ENCODE results near the gene SIX2. TPM values are rescaled to one million over a fixed set of nuclear protein-coding genes. Genes with fewer than 3 reads are reported as not detected.
A peak's percentile ranks its signal among the peaks of the same experiment; 100 is the strongest.

Gene SIX2
- total RNA-seq, 1 donor from 2014 or later = 0.12 TPM

DNA sequence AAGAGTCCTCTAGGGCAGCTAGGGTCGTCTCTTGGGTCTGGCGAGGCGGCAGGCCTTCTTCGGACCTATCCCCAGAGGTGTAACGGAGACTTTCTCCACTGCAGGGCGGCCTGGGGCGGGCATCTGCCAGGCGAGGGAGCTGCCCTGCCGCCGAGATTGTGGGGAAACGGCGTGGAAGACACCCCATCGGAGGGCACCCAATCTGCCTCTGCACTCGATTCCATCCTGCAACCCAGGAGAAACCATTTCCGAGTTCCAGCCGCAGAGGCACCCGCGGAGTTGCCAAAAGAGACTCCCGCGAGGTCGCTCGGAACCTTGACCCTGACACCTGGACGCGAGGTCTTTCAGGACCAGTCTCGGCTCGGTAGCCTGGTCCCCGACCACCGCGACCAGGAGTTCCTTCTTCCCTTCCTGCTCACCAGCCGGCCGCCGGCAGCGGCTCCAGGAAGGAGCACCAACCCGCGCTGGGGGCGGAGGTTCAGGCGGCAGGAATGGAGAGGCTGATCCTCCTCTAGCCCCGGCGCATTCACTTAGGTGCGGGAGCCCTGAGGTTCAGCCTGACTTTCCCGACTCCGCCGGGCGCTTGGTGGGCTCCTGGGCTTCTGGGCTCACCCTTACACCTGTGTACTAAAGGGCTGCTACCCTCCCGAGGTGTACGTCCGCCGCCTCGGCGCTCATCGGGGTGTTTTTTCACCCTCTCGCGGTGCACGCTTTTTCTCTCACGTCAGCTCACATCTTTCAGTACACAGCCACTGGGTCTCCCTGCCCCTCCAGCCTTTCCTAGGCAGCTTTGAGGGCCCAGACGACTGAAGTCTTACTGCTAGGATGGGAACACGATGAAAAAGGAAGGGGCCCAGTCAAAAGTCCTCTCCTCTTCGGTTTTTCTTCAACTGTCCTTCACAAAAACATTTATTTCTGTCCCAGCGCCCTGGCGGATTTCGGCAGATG is 8.1 kb downstream of the SIX2 start:
- no peak for ATAC-seq

DNA sequence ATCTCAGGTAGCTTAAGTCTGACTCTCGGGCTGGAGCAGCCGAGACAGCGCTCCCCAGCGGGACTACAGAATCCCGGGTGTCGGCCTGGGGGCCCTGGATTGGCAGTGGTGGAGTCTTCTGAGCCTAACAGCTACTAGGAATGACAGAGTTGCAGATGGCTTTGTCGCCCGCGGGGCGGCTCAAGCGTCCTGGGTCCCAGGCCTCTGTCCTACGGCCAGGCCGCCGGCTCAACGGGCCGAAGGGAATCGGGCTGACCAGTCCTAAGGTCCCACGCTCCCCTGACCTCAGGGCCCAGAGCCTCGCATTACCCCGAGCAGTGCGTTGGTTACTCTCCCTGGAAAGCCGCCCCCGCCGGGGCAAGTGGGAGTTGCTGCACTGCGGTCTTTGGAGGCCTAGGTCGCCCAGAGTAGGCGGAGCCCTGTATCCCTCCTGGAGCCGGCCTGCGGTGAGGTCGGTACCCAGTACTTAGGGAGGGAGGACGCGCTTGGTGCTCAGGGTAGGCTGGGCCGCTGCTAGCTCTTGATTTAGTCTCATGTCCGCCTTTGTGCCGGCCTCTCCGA is 8.8 kb downstream of the SIX2 start:
- peak; percentile 12 for ATAC-seq

DNA sequence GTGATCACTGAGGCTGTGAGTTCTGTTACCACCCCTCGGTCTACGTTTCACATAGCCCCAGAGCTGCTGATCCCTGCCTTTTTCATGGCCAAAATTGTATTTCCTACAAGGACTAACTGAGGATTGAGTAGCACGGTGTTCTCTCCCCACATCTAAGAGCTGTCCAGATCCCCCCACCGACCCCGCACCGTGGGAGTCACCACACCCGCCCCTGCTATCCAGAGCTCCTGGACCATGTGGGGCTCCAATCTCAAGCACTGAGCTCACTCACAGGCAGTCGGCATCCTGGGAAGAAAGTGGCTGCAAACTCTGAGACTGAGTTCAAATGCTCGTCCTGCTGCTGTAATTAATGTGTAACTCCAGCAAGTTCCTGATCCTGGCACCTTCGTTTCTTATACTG is 9.7 kb downstream of the SIX2 start:
- ATAC-seq = no peak

DNA sequence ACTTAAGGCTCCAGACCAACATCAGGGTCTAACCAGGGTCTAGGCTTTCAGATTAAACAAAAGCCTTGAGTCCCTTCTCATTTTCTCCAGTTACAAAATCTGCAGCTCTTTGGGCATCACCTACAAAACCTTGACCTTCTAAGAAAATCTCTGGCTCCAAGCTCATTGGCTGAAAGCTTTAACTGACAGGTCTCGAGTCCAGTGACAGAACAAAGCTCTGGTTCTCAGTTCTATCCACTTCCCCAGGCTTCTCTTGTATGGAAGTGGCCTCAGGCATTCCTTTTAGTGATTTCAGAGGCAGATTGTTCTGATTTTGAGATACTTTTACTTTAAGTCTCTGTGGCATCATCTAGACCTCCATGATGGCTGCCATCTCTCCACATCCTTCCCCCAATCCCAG is 11.3 kb downstream of the SIX2 start:
- ATAC-seq = no peak

DNA sequence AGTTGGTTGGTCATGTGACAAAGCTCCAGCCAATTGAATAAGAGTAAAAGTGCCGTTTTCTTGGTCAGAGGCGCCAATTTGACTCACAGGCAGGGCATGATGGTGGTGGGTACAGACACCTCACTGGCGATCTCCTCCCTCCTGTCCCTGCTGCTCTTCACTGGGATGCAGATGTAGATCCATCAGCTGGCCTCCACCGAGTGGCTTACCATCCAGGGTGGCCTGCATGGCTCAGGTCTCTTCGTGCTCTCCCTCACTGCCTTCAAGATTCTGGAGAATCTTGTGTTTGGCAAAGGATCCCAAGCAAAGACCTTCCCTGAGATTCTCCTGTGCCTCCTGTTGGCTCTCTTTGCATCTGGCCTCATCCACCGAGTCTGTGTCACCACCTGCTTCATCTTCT is 12.9 kb downstream of the SIX2 start:
- no peak for ATAC-seq

DNA sequence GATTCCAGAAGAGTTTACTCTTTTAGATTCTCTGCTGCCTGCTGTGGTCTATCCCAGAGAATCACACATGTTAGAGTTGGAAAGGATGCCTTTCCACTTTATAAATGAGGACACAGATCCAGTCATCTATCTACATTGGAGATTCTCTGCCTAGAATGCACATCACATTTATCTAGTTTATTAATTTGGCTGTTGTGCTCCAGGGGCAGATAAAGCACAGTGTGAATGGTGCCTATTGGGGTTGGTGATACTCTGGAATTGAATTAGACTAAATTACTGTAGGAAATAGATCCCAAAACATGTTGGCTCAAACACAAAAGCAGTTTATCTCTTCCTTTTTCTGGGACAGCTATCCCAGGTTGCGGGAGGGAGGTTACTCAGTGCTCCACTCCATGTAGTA is 14.9 kb downstream of the SIX2 start:
- ATAC-seq = no peak

DNA sequence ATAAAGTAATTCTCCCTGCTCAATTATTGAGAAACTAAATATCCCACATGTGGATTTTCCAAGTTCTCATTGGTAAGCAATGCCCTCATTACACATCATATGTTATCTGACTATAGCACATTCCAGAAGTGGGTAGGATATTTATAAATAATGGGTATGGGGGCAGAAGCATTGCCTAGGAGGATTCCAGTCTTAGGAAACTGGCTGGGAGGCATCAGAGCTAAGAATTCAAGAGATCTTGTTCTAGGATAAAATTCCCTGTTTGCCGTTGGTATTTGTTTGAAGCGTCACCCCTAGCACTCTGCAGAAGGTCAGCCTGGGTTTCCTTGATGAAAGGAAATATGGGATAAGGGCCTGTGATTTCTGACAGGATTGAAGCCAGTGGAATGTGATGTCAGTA is 20.1 kb downstream of the SIX2 start:
- no peak for ATAC-seq

DNA sequence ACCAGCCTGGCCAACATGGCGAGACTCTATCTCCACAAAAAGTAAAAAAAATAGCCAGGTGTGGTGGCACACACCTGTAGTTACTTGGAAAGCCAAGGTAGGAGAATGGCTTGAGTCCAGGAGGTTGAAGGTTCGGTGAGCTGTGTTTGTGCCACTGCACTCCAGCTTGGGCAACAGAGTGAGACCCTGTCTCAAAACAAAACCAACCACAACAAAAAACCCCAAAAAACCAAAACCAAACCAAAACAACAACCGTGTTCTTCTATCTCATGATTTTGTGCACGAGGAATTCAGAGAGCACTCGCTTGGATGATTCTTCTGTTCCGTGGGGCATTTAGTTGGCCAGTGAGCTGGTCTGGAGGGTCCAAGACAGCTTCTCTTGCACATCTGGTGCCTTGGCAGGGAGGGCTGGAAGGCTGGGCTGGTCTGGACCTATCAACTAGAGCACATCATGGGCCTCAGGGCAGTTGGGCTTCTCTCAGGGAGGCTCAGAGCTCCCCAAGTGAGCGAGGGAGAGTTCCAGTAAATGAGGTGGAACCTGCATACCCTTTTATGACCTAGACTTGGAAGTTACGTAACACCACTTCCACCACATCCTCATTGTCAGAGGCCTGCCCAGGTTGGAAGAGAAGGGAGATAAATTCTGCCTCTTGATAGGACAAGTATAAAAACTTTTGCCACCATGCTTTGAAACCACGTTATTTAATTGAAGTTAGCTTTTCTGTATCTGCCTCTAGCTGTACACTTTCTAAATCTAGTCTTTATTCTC is 25.2 kb downstream of the SIX2 start:
- no peak for ATAC-seq

DNA sequence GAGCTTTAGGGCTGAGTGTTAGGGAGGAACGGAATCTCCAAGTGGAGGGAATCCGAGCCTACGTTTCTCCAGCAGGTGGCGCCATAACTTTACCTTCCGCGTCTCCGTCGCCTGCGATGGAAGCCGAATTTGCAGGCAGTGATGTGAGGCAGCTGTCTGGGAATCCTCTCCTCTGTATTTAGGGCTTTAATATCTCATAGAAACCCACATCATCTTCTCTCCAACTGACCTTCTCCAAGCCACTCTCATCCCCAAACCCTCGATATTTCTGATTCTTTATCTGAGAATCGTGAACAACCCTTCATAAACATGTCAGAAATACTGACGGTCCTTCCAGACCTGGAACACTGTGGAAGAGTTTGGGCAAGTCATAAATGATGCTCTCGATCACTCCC is 27.5 kb downstream of the SIX2 start:
- ATAC-seq = peak; percentile 62

DNA sequence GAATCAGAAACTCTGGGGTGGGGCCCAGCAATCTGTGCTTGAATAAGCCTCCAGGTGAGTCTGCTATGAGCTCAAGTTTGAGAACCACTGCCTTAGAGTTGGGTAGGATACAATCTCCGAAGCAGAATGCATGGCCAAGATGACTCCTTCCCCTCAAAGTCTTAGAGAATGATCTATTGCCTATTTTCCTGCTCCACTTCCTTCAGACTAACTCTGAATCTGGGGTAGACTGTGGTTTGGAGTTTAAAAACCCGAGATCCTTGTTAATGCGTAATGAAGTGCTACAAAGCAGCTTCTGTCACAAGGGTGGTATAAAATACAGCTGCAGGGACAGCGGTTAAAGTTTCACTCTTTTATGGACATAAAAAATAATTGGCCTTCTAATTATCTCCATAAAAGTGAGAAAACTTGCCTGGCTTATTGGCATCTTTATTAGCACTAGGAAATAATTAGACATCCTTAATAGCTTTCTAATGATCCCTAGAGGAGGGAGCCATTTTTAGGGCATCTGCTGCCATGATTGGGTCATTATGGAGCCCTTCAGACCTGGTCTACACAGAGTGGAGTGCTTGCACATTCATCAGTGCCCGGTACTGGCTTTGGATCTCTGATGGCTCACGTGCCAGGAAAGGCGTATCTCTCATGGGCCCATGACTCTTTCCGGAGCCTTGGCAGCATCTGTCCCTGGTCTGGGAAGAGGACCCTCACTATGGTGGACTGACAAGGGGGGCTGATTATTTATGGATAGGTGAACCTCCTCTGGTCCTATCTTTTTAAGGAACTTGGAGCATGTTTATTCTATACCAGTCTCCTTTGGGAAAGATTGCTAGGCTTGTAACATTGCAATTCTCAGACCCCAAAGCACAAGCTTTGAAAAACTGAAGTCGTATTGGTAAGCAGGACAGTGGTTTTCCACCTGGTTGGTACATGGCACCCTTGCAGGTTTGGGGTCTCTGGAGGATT is 28.2 kb downstream of the SIX2 start:
- no peak for ATAC-seq

DNA sequence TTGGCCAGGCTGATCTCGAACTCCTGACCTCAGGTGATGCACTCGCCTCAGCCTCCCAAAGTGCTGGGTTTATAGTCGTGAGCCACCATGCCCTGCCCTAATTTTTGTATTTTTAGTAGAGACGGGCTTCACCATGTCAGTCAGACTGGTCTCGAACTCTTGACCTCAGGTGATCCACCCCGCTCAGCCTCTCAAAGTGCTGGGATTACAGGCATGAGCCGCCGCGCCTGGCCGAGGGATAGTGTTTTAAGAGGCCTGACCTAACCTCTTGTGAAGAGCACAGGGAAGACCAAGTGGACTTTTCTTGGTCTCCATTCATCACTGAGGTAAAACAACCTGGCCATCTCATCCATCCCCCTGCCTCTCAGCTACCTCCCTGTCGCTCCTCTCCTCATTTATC is 29.7 kb downstream of the SIX2 start:
- ATAC-seq = no peak

DNA sequence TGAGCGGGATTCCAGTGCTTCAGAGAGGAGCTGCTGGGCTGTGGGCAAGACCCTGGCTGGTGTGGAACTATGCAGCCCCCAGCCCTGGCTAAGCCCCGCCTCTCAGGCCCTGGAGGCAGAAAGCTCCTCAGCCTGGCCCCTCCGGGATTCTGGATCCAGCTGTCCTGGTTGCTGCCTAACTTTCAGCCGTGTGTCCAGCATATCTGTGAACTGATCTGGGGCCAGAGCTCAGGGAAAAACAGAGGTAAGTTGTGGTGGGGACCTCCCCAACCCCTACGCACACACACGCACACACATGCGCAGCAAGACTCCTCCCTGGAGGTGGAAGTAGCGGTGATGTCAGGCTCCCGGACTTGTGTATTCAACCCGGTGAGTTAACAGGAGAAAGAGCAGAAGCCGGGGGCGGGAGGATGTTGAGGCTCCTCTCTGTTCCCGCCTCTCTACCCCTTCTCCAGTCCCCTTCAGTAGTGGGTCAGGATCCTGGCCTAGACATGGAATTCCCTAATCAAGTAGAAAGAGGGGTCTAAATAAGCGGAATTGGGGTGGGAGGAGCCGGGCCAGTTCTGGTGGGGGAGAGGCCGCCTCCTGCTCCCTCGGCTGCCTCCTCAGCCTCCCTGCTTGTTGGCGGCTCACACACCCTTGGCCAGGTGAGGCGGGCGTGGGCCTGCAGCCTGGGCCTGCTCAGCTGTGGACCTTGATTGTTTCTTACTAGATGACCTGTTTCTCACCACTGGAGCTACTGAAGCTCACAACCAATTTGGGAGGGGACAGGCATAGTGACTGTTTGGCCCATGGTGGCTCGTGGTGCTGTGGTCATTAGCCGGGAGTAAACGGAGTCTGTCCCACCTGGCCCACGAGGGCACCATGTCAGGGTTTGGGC is 33.4 kb downstream of the SIX2 start:
- no peak for ATAC-seq

DNA sequence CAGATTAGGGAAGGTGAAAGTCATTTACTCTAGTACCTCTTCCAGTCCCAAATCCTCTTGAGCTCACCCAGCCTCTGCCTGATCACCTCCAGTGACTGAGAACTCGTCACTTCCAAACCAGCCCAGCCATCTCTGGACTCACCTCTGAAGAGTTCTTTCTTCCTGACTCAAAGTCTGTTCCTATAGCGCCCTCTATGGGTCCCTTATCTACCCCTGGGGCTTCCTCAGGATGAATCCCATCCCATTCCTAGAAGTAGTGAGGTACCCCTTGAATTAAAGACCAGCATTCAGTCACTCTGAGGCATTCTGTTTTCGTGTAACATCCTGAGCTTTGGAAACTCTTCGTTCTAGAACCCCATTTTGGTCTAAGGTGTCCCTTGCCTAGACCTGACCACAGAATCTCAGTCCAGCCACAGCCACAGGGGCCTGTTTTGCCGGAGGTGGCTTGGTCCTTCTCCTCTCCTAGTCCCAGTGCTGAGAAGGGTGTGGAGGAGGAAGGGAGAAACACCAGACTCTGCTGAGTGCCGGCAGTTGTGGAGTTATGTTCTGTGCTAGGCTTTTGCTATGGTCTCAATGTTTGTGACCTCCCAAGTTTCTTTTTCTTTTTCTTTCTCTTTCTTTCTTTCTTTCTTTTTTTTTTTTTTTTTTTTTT is 35.1 kb downstream of the SIX2 start:
- ATAC-seq = peak; percentile 67

DNA sequence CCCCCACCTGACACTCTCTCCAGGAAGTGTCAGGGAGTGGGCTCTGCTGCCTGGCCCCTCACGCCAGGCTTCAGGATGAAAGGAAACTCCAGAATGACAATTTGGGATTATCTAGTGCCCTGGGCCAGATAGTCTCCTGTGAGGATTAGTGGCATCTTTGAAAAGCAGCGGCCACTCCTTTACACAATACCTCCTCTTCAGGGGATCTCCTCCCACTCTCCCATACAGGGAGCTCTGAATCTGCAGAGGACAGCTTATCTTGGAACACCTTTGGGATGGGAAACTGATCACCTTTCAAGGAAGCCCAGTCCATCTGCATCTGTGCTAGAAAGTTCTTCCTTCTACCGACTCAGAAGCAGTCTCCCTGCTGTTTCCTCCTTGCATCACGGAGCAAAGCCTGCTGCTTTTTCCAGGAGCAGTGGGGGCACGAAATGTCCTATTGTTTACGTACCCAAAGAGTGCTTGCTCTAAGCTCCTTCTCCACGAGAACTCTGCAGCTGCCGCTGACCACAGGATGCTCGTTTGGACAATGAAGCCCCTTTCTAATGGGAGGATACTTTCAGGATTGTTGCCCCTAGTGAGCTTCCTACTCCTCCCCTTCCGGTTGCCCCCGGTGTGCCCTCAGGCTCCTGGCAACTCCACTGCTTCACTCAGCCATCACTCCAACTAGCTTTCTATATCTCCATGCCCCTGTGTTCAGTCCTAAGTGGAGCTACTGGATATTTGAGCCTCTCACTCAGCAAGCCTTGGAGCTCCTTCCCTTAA is 36.3 kb downstream of the SIX2 start:
- ATAC-seq = no peak

DNA sequence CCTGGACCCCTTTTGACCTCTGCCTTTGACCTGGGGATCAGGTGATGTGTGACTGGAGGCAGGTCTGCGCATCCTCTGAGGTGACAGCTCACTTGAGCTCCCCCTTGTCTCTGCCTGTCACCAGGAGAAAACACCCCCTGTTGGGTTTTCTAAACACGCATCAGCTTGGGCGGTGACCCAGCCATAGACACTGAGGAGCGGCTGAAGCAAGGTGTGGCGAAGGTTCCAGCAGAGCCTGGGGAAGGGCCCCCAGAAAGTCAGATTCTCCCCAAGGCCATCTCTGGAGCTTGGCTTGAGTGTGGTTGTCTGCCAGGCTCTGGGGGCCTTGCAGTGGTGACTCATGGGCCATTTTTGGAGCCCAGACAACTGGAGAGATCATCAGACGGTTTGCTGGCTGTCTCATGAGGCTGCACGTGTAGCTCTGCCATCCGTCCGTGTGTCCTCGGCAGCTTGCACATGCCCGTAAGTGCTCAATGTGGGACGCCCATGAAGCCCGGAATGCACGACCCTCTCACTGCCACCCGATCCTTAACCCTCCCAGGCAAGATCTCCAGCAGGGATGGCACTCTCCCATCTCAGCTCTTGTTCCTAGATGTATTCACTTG is 38.3 kb downstream of the SIX2 start:
- ATAC-seq = no peak

DNA sequence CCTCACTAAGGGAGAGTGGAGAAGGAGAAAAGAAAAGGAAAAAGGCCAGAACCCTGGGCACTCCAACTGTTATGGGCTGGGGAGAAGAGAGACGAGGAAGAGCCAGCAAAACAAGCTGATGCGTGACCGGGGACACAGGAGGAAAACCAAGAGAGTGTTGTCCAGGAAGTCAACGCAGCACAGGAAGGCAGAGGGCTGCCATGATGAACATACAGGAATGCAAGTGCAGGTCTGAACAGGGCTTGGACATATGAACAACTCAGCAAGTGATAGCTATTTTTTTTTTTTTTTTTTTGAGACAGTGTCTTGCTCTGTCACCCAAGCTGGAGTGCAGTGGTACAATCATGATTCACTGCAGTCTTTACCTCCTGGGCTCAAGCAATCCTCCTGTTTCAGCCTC is 39.3 kb downstream of the SIX2 start:
- no peak for ATAC-seq

DNA sequence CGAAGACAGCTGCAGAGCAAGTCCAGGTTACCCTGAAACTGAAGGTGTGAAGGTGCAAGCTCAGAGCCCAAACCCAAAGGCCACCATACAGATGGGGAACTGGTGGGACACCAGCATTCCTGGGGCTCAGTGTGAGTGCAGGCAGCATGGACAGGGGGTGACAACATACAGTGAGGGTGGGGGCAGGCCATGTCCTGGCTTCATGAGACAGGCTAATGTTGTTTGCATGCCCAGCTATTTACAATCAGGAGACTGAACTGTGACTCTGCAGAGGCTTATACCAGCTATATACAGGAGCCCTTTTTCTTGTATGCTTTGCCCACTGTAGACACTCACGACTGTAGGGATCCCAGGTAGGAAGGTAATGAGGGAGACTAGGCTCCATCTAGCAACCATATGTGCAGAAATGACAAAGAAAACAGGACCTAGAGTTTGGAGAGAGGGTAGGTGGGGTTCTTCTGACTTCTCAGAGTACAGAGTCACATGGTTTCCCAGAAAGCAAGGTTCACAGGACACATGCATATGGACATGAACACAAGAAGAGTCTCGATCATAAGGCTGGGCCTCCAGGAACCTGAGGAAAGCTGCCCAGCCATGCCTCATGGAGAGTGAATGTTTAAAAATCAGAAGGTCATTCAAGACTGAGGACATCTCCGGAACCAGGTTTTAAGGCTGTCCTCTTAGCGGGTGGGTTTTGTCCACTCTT is 41.4 kb downstream of the SIX2 start:
- no peak for ATAC-seq

DNA sequence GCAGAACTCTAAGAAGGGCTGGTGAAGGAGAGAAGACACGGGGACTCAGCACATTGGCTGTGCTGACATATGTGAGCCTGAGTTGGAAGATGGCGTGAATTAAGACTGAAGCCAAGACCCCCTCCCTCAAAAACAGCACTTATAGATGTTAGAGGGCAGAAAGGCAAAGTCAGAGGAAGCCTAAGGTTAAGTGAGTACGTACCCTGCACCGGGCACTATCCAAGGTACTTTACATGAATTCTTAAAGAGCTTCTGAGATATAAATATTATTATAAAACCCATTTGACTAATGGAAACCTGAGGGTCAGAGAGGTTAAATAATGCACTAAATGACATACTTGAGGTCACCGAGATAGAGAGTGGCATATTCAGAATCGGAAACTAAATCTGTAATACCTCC is 42.2 kb downstream of the SIX2 start:
- no peak for ATAC-seq

DNA sequence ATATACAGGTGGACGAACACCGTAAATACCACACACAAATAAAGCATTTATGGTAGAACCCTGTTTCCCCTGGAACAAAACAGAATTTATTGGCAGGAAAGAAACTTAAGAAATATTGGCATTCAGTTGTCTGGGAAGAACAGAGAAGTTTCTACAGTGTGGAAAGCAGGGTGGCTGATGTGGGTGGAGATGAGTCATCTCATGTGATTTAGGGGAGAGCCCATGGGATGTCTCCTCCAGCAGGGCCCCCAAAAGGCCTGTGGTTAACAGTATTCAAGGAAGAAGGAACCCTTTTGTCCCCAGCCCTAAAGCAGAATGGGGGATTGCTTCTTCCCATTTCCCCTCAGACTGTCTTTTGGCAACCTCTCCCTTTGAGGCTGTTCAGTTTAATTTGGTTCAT is 43.6 kb downstream of the SIX2 start:
- ATAC-seq = no peak
